ENCODE measurements around the gene SEMA4D.

SEMA4D gene

GRCh38 chr9:89462199-89462598, 35.7 kb downstream of the SEMA4D start:
- FAIRE-seq: no peak

- no peak for FAIRE-seq
Measured at GRCh38 chr9:89461265-89461664, 36.6 kb downstream of the SEMA4D start.

GRCh38 chr9:89460551-89460950, 37.4 kb downstream of the SEMA4D start:
- no peak for FAIRE-seq

GRCh38 chr9:89458768-89459496, 39.0 kb downstream of the SEMA4D start:
- no peak for FAIRE-seq

- no peak for FAIRE-seq
Measured at GRCh38 chr9:89457376-89457855, 40.5 kb downstream of the SEMA4D start.

GRCh38 chr9:89455356-89455824, 42.5 kb downstream of the SEMA4D start:
- no peak for FAIRE-seq

GRCh38 chr9:89454498-89455355, 43.2 kb downstream of the SEMA4D start:
- FAIRE-seq: no peak

GRCh38 chr9:89453452-89453851, 44.5 kb downstream of the SEMA4D start:
- no peak for FAIRE-seq

GRCh38 chr9:89452561-89452960, 45.4 kb downstream of the SEMA4D start:
- FAIRE-seq: no peak

- FAIRE-seq: no peak
Measured at GRCh38 chr9:89450213-89450612, 47.7 kb downstream of the SEMA4D start.

- FAIRE-seq: no peak
Measured at GRCh38 chr9:89449261-89449671, 48.6 kb downstream of the SEMA4D start.

GRCh38 chr9:89448821-89449220, 49.1 kb downstream of the SEMA4D start:
- no peak for FAIRE-seq

GRCh38 chr9:89448381-89448780, 49.5 kb downstream of the SEMA4D start:
- FAIRE-seq: no peak

- FAIRE-seq: no peak
Measured at GRCh38 chr9:89447416-89447815, 50.5 kb downstream of the SEMA4D start.

GRCh38 chr9:89446961-89447310, 51.0 kb downstream of the SEMA4D start:
- FAIRE-seq: no peak

- no peak for FAIRE-seq
Measured at GRCh38 chr9:89446261-89446960, 51.5 kb downstream of the SEMA4D start.

GRCh38 chr9:89445801-89446251, 52.1 kb downstream of the SEMA4D start:
- no peak for FAIRE-seq

- no peak for FAIRE-seq
Measured at GRCh38 chr9:89444925-89445765, 52.8 kb downstream of the SEMA4D start.

- no peak for FAIRE-seq
Measured at GRCh38 chr9:89444274-89444673, 53.6 kb downstream of the SEMA4D start.

GRCh38 chr9:89442981-89443814, 54.7 kb downstream of the SEMA4D start:
- FAIRE-seq: no peak

GRCh38 chr9:89442501-89442978, 55.4 kb downstream of the SEMA4D start:
- no peak for FAIRE-seq
